GM18909 (cell line): ENCODE results near the gene OXLD1.
"Not testable (repeated sequence)": the region's sequence is repeated elsewhere in the genome, so short reads cannot be mapped to it uniquely, and the experiment has no call there.

Experiments used
- ATAC-seq: cut with Tn5 transposase; IDR thresholded peaks from one replicate; pipeline ENCODE4 v1.9.1; 2021; ENCODE audit warnings: mild to moderate bottlenecking; ENCODE audit not compliant: unreplicated experiment, poor library complexity

The OXLD1 gene

DNA sequence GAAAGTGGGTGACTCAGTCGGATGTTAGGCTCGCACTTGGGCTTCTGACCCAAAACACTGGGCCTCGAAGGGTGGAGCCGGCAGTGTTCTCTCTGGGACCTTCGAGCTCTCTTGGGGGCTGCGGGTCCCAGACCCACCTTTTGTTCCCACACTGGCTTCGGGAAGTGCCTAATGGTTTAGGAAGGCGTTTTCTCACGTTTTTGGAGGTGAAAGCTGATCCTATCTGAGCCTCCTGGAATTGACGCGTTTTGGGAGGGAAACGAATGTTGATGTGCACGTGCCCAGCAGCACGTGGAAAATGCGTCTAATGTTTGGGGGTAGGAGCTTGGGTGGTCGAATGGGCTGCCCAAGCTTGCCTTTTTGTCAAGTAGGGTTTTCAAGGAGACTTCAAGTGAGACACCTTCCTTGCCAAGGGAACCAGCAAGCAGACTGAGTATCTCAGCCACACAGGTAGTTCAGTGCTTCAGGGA, 18.1 kb upstream of the OXLD1 start:
- no peak for ATAC-seq

GRCh38 chr17:81683584-81684441, 17.4 kb upstream of the OXLD1 start, which contains the start of the genes ARL16 and HGS:
Gene ARL16 (minus strand): TSS chr17:81683797. CDS start chr17:81683753, 44 bp downstream.
Gene HGS (plus strand): TSS chr17:81684011. CDS start chr17:81684067, 56 bp downstream.
- peak; percentile 92 for ATAC-seq

DNA sequence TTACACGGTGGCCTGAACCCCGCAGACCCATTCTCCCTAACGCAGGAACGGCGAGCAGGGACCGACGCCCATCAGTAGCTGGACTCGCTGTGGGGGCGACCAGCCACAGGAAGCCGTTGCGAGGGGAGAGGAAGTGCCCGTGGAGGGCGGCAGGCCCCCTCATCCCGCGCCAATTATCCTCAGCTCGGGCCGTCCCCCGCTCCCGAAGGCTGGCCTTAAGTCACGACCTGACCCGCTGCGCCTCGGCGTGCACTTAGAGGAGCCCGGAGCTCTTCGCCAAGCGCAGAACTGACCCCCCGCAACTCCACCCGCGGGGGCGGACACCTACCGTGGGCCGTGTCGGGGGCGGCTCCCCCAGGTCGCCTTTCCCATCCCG, 16.8 kb upstream of the OXLD1 start:
- ATAC-seq, result peak; percentile 3

- ATAC-seq, result no peak
Measured at GRCh38 chr17:81682565-81683207, 16.3 kb upstream of the OXLD1 start.

- no peak for ATAC-seq
Measured at GRCh38 chr17:81681672-81682071, 15.3 kb upstream of the OXLD1 start.

- ATAC-seq, result no peak
Measured at GRCh38 chr17:81680150-81680549, 13.7 kb upstream of the OXLD1 start.

GRCh38 chr17:81676906-81677305, 10.5 kb upstream of the OXLD1 start:
- ATAC-seq, result no peak

GRCh38 chr17:81675515-81676221, 9.3 kb upstream of the OXLD1 start:
- not testable (repeated sequence) for ATAC-seq

DNA sequence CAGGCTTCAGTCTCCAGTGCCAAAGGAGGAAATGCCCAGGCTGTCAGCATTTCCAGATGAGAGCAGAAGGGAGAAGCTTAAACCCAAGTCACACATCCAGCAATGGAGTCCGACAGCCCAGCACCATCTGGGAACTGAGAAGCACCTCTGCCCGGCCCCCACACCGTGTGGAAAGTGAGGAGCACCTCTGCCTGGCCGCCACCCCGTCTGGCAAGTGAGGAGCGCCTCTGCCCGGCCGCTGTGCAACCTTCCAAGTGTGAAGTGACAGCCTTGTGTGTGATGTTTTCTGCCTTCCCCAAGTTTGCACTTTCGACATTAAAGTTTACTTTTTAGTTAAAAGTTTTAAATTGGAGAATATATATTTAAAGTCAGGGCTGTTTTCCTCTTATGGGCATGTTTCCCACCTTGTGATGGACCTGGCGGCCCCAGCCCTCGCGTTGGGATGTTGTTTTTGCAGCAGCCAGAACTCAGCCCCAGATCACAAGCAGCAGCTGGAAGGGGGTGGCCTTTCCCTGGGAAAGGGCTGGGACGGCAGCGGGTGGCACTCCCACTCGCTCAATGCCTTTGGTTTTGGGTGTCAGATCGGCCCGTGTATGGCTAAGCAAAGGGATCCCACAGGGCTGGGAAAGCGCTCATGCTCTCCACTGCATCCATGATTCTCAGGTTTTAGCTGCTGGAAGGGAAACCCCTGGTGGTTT, 7.3 kb upstream of the OXLD1 start:
- no peak for ATAC-seq

- no peak for ATAC-seq
Measured at GRCh38 chr17:81672954-81673353, 6.5 kb upstream of the OXLD1 start.

DNA sequence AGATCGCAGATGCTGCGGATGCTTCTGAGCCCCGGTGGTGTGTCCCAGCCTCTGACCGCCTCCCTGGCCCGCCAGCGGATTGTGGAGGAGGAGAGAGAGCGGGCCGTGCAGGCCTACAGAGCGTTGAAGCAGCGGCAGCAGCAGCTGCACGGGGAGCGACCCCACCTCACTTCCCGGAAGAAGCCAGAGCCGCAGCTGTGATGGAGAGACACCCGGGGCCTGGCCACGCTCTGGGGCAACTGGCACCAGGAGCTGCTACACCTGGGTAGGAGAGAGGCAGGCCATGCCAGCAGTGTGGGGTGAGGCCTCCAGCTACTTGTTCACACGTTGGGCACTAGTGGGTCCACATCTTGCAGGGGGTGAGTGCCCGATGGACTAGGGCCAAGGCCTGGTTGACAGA, 6.1 kb upstream of the OXLD1 start:
- no peak for ATAC-seq

- no peak for ATAC-seq
Measured at GRCh38 chr17:81667754-81668153, 1.3 kb upstream of the OXLD1 start.

DNA sequence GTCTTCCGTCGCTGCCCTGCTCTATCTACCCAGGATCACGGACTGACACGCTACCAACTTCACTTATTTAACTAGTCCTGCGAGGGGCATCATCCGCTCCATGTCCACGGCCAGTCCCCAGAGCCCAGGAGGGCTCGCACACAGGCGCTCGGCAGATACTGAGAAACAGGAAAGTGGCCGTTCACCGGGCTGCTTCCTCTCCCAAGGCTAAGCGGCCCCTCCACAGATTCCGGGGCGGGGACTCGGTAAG, 388 bp downstream of the OXLD1 start:
- ATAC-seq, result no peak

DNA sequence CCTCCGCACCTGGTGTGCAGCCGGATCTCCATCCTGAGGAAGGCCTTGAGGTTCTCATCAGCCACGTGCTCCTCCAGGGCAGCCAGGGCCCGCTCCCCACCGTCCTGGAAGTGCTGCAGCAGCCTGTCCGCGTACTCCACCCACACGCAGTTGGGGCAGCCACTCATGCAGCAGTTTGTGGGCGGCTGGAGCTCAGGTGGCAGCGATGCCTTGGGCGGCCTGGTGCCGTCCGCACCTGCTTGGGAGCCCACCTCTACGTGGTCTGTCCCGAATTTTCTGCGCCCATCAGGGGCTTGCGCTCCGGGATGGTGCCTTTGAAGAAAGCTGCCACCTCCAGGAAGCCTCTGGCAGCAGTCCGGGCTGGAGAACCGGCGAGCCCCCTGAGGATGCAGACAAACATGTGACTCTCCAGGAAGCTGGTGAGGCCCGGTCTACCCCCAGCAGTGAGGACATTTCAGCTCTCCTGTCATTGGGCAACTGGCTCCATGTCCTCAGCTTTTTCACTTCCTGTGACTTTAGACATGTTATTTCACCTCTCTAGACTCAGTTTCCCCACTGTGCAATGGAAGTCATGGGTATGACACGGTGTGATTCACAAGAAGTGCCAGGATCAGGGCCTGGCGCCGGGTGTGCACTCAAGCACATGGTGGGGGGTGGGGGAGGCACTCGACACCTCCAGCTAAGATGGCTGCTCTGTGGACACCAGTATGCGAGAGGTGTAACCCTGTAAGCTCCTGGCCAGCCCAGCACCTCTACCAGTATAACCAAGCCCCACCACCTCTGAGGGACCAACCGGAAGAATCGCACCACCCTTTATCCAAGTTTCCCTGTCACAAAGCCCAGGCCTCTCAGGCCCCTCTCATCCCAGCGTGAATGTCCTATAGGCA, 957 bp downstream of the OXLD1 start:
- peak; percentile 27 for ATAC-seq

DNA sequence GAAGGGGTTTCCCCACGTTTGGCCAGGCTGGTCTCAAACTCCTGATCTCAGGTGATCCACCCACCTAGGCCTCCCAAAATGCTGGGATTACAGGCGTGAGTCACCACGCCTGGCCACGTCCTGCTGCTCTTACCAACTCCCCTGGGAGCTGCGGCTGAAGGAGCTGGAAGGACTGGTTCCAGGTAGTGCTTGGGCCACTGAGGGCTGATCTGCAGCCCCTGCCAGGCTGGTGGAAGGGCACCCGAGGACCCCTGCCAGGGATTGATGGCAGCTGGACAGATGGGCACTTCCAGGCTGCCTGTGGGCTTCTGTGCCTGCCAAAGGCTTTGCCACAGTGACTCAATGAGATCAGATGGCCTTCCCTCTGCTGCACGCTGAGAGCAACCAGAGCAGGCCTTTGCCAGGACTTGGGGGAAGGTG, 2.3 kb downstream of the OXLD1 start:
- no peak for ATAC-seq

DNA sequence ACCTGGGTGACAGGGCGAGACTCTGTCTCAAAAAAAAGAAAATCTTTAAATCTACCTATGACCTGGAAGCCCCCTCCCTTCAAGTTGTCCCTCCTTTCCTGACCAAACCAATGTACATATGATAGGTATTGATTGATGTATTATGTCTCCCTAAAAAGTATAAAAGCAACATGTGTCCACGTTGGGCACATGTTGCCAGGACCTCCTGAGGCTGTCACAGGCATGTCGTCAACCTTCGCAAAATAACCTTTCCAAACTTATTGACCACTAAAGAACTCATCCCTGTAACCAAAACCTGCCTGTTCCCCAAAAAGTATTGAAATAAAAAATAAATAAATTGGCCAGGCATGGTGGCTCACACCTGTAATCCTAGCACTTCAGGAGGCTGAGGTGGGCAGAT, 4.4 kb downstream of the OXLD1 start:
- no peak for ATAC-seq

DNA sequence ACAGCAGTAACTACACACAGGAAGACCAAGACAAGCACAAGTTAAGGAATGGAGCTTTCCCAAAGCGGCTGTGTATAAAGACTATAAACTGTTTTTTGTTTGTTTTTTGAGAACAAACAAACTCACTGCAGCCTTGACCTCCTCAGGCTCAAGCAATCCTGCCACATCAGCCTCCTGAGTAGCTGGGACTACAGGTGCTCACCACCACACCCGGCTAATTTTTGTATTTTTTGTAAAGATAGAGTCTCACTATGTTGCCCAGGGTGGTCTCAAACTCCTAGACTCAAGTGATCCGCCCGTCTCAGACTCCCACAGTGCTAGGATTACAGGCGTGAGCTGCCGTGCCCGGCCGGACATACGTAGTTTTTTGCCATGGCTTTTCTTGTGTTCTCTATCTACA, 6.0 kb downstream of the OXLD1 start:
- no peak for ATAC-seq

- no peak for ATAC-seq
Measured at GRCh38 chr17:81659038-81659437, 7.4 kb downstream of the OXLD1 start.

DNA sequence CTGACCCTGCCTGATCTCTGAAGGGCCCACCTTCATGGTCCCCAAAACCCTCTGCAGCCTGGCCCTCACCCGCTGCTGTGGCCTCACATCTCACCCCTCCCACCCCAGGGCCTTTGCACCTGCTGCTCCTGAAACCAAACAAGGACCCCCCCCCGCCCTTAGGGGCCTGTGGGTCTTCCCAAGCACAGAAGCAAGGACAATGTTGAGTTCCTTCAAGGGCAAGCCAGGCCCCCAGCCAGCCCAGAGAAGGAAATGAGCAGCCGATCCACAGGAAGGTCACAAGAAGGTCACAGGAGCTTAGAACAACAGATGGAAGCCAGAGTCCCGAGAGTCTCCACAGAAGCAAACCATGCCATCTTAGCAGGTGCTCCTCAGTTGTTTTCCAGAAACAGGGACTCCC, 9.6 kb downstream of the OXLD1 start:
- ATAC-seq, result no peak
